Activated CD8-positive, alpha-beta memory T cell treated with anti-CD3 and anti-CD28 coated beads for 36 hours (primary cell): ENCODE data around the gene KRTAP5-1. TPM values are rescaled to one million over a fixed set of nuclear protein-coding genes. Genes with fewer than 3 reads are reported as not detected.
"Not testable (repeated sequence)": the region's sequence is repeated elsewhere in the genome, so short reads cannot be mapped to it uniquely, and the experiment has no call there.

Experiments
- CTCF ChIA-PET: fragments of 350-600 bp; sonication (Branson Sonifier 250); formaldehyde crosslinking; loops from one replicate; lab custom pipeline; 2021; ENCODE audit warnings: antibody characterized with exemption; lab: Charles Lee
- POLR2A ChIA-PET: fragments of 350-600 bp; sonication (Branson Sonifier 250); formaldehyde crosslinking; loops from one replicate; lab custom pipeline; 2021; ENCODE audit warnings: antibody characterized with exemption; lab: Charles Lee
- total RNA-seq, 2 experiments: library from RNA; stranded (reverse); gene quantifications; one replicate each; pipeline ENCODE4 v1.2.3, GENCODE V29; 2021

Gene KRTAP5-1
- total RNA-seq, 2 experiments from 2014 or later: not detected

DNA sequence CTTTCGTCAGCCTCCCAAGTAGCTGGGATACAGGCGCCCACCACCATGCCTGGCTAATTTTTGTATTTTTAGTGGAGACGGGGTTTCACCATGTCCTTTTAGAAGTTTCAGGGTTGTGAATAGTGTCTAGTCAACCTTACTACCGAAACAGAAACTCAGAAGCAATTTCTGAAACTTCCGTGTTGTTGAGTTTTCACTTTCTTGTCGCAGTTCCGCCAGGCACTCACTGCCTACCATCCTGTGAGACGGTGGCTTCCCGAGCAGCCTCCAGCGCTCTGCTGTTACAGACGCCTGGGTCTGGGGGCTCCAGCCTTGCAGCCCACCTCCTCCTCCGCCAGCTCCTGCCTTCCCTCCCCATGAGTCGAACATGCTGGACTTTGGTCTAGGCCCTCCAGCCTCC, 20.8 kb upstream of the KRTAP5-1 start:
- POLR2A ChIA-PET, CTCF ChIA-PET: not testable (repeated sequence)

DNA sequence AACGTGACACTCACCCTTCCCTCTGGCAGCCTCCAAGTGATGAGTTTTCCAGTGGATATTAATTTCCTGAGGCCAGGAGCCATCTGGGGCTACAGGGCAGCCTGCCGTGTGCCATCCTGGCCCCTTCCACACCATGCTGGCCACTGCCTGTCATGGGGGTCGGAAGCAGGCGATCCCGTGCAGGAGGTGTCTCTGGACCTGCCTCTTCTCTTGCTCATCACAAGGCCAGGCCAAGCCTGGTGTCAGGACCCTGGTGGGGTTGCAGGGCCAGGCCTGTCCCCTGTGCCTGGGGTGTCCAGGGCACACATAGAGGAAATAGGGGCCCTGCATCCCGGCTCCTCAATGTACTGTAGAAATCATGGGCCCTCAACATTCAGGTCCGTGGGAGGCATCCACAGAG, 19.6 kb upstream of the KRTAP5-1 start:
- ChIA-PET CTCF (no interaction called here), POLR2A (no interaction called here)

GRCh38 chr11:1604181-1604580, 19.1 kb upstream of the KRTAP5-1 start:
- POLR2A ChIA-PET: no interaction called here

DNA sequence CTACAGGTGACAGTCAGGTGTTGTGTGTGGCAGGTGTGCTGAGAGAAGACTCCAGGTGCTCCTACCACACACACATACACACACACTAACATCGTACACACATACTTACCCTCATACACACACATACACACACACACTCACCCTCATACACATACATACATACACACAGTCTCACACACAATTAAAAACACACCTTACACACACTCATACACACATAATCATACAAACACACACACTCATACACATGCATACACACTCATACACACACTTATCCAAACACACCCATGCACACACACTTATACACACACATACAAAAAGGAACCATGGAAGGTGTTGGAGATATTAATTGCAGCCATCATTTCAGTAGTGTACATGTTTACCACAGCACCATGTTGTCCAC, 18.5 kb upstream of the KRTAP5-1 start:
- POLR2A ChIA-PET: no interaction called here
- CTCF ChIA-PET: no interaction called here

More at GRCh38 chr11:1604181-1604580, 19.1 kb upstream of the KRTAP5-1 start:
- CTCF ChIA-PET: no interaction called here

DNA sequence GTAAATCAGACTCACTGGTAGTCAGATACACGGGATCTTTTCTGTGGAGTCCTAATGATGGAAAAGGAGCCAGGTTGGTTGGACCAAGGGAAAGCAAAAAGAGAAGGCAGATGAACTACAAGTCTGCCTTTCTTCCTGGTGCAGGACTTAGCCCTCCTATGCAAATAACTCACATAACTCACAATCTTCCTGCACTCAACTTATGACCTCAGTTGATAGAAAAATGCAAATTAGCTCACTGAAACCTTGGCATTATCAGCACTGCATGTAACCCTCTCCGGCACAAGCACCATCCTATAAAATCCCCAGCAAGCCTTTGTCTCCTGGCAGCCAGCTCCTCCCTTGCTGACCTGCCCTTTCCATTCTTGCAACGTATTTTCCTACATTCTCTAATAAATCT, 16.6 kb upstream of the KRTAP5-1 start:
- POLR2A ChIA-PET, CTCF ChIA-PET: not testable (repeated sequence)

- CTCF ChIA-PET: interaction anchor here (1.6 kb wide), 1 partner anchor 11 kb away, joined by 3 read pairs; no protein-coding TSS in a partner anchor
- POLR2A ChIA-PET: no interaction called here
Observed at GRCh38 chr11:1600626-1601025, 15.5 kb upstream of the KRTAP5-1 start.

DNA sequence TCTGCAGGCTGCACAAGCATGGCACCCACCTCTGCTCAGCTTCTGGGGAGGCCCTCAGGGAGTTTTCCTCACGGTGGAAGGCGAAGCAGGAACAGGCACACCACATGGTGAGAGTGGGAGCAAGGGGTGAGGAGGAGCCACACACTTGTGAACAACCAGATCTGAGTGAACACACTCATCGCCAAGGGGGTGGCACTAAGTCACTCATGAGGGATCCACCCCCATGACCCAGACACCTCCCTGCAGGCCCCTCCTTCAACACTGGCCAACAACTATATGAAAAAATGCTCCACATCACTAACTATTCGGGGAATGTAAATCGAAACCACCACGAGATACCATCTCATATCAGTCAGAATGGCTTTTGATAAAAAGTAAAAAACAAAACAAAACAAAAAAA, 13.7 kb upstream of the KRTAP5-1 start:
- CTCF ChIA-PET: interaction anchor here (0.6 kb wide), 1 partner anchor 11 kb away, joined by 4 read pairs; no protein-coding TSS in a partner anchor
- POLR2A ChIA-PET: no interaction called here

- POLR2A ChIA-PET: interaction anchor here (0.6 kb wide), 1 partner anchor 76 kb away, joined by 7 read pairs; no protein-coding TSS in a partner anchor
Observed at GRCh38 chr11:1598406-1598805, 13.3 kb upstream of the KRTAP5-1 start.

DNA sequence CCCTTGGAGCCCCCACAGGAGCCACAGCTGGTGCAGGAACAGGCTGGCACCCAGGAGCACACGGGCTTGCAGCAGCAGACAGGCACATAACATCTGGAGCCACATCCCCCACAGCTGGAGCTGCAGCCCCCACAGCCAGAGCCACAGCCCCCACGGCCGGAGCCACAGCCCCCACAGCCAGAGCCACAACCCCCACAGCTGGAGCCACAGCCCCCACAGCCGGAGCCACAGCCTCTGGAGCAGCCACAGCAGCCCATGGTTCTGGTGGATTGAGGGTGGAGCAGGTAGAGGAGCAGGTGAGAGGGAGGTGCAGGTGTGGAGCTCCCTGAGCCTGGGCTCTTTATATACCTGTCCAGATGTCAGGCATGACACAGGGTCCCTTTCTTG, 12.9 kb upstream of the KRTAP5-1 start, which contains the start of gene KRTAP5-2:
Gene KRTAP5-2 (minus strand): TSS at position 301 of the 387 bp plus-strand sequence. CDS start 44 bp downstream, at position 257.
- POLR2A ChIA-PET: interaction anchor here (0.6 kb wide), 1 partner anchor 76 kb away, joined by 7 read pairs; no protein-coding TSS in a partner anchor
- CTCF ChIA-PET: interaction anchor here (1.2 kb wide), 1 partner anchor 33 kb away, joined by 3 read pairs; no protein-coding TSS in a partner anchor

More at GRCh38 chr11:1598406-1598805, 13.3 kb upstream of the KRTAP5-1 start:
- CTCF ChIA-PET: interaction anchor here (0.6 kb wide), 1 partner anchor 11 kb away, joined by 4 read pairs; no protein-coding TSS in a partner anchor

DNA sequence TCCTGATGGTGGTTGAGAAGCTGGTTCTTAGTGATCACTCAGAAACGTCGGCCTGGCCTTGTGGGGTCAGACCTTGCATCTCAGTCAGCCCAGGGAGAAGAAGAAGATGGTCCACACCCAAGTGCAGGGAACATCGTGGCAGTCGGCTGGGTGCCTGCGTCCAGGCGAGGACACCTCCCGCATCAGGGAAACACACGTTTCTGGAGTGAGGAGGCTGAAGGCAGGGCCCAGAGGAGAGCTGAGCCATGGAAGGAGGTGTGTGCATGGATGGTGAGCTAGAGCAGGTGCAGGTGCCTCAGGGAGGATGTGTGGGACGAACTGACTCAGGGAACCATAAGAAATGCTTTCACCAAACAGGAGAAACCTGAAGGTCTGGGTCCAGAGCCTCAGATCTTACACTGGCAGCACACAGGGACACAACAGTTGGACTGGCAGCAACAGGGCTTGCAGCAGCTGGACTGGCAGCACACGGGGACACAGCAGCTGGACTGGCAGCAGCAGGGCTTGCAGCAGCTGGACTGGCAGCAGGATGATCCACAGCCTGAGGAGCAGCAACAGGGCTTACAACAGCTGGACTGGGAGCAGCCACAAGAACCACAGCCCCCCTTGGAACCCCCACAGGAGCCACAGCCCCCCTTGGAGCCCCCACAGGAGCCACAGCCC, 12.4 kb upstream of the KRTAP5-1 start:
- CTCF ChIA-PET: interaction anchor here (1.2 kb wide), 1 partner anchor 33 kb away, joined by 3 read pairs; no protein-coding TSS in a partner anchor
- POLR2A ChIA-PET: interaction anchor here (0.6 kb wide), 1 partner anchor 75 kb away, joined by 7 read pairs; no protein-coding TSS in a partner anchor

- CTCF ChIA-PET: interaction anchor here (1.2 to 1.4 kb wide), 2 partner anchors 18 to 34 kb away, joined by 3 to 4 read pairs; no protein-coding TSS in a partner anchor
- POLR2A ChIA-PET: not testable (repeated sequence)
Observed at GRCh38 chr11:1596576-1597121, 11.6 kb upstream of the KRTAP5-1 start.

DNA sequence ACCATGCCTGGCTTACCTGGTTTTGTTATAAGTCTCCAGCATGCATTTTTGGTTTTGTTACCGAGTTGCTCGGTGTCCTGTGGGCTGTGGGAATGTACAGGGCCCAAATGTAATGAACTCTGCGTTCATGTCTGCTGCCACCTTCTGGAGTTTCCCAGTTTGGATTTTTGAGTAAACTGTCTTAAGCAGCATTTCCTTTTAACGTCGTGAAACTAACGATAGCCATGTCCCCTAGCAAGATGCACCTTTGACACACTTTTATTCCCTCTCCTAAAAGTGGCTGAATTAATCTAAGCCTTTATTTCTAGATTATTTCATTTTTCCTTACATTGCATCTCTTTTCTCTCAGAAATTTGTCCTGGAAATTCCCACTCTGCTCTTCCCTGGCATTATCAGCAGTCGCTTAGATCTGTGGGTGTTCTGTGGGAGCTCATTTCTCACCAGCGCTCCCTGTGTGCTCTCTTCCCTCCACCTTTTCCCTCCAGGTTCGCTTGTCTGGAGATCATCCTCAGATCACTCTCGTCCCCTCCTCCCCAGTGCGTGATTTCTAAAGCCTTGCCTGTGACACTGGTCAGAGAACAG, 11.0 kb upstream of the KRTAP5-1 start:
- CTCF ChIA-PET: interaction anchor here (1.0 to 1.4 kb wide), 2 partner anchors 17 to 32 kb away, joined by 3 to 4 read pairs; no protein-coding TSS in a partner anchor
- POLR2A ChIA-PET: not testable (repeated sequence)

DNA sequence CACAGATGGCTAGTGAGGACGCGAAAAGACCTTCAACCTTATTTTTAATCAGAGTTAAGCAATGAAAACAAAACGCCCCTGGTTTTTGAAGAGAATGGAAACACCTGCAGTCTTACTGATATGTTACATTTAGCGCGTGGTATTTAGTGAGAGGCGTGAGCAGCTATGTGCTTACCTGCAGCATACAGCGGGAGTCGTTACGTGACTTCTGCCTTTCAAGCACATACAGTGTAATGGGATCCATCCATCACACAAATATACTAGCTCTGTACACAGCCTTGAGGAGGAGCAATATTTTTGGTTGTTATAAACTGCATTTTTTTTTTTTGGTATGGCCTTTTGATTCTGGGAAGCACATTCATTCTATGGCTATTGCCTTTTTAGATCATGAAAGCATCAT, 7.5 kb upstream of the KRTAP5-1 start:
- POLR2A ChIA-PET: no interaction called here
- CTCF ChIA-PET: interaction anchor here (1.9 kb wide), 1 partner anchor 46 kb away, joined by 5 read pairs; no protein-coding TSS in a partner anchor

DNA sequence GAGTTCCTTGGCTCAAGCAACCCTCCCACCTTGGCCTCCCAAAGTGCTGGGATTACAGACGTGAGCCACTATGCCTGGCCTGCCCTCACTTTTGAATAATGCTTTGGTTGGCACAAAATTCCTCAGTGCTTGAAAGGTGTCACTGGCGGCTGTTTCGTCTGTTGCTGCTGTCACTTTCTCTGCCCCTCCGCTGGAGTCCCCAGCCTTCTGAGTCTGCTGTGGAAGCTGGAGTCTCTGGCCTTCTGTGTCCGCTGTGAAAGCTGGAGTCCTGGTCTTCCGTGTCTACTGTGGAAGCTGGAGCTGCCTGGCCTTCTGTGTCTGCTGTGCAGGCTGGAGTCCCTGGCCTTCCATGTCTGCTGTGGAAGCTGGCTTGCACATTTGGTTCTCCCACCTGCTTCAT, 4.9 kb upstream of the KRTAP5-1 start:
- POLR2A ChIA-PET: no interaction called here

DNA sequence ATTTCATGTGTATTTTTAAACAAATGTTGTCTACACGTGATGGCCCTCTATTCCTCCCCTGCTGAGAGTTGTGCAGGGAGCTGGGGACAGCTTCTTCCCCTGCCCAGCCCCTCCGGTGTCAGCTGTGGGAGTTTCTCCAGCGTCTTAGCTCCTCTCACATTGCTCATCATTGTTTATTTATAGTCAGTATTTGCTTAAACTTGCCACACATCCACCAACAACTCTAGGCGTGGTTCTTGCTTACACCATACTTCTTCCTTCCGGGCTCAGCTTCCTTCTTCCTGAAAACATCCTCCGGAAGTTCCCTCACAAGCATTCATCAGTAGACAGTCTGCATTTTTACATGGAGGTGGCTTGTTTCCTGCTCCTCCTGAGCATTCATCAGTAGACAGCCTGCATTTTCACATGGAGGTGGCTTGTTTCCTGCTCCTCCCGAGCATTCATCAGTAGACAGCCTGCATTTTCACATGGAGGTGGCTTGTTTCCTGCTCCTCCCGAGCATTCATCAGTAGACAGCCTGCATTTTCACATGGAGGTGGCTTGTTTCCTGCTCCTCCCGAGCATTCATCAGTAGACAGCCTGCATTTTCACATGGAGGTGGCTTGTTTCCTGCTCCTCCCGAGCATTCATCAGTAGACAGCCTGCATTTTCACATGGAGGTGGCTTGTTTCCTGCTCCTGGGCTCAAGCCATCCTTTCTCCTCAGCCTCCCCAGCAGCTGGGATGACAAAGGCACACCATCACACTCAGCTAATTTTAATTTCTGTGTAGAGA, 4.3 kb upstream of the KRTAP5-1 start:
- POLR2A ChIA-PET: not testable (repeated sequence)
- CTCF ChIA-PET: interaction anchor here (1.4 to 4.0 kb wide), 3 partner anchors 11 to 42 kb away, joined by 3 to 18 read pairs (median 4); no protein-coding TSS in a partner anchor

More for the DNA sequence above, 4.9 kb upstream of the KRTAP5-1 start:
- CTCF ChIA-PET: interaction anchor here (1.4 to 4.0 kb wide), 3 partner anchors 10 to 43 kb away, joined by 3 to 18 read pairs (median 4); no protein-coding TSS in a partner anchor

DNA sequence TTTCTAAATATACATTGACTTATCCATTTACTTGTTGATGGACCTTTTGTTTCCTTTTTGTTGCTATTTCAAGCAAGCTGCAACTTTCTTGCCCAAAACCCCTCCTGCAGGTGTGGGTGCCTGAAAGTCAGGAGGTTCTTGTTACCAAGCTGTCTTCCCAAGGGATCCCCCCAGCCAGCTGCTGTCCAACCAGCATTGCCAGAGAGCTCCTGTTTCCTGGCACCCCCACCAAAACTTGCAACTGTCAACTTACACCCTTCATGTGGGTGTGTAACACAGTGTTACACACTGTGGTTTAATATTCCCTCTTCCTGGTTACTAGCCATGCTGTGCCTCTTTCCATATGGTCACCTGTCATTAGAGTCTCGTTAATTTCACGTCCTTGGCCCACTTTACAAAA, 1.6 kb upstream of the KRTAP5-1 start:
- ChIA-PET CTCF (interaction anchor here (1.0 kb wide), 1 partner anchor 12 kb away, joined by 4 read pairs; no protein-coding TSS in a partner anchor), POLR2A (no interaction called here)

DNA sequence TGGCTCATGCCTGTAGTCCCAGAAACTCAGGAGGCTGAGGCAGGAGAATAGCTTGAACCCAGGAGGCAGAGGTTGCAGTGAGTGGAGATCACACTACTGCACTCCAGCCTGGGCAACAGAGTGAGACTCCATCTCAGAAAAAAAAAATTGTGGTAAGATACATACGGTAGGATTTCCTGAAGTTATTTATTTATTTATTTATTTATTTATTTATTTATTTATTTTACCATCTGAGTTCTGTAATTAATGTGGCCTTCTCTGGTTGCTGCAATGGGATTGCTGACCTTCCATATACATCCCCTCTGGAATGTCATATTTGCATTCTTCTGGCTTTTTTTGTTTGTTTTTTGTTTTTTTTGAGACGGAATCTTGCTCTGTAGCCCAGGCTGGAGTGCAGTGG, 2.2 kb downstream of the KRTAP5-1 start:
- POLR2A ChIA-PET: not testable (repeated sequence)
- CTCF ChIA-PET: interaction anchor here (0.6 to 1.2 kb wide), 2 partner anchors 9 to 36 kb away, joined by 4 to 5 read pairs; no protein-coding TSS in a partner anchor

GRCh38 chr11:1581976-1582375, 3.1 kb downstream of the KRTAP5-1 start:
- ChIA-PET CTCF (interaction anchor here (1.2 kb wide), 1 partner anchor 35 kb away, joined by 5 read pairs; no protein-coding TSS in a partner anchor), POLR2A (no interaction called here)
